Tibial nerve (tissue), 4 donors: ENCODE results near the gene PLEKHM2. TPM values are rescaled to one million over a fixed set of nuclear protein-coding genes. Genes with fewer than 3 reads are reported as not detected.
A peak's percentile ranks its signal among the peaks of the same experiment; 100 is the strongest.

Experiments used
- DNase-seq, 2 donors: peaks; one replicate each; pipeline ENCODE4 v3.0.0-alpha.2; 2019; ENCODE audit warnings: low spot score in 2 of 2
- H3K27ac ChIP-seq, 4 donors: fragments of 200-600 bp; sonication (generic) in 3 of 4; one replicate each; pipeline ENCODE4 v1.5.1; 2017 to 2019; ENCODE audit warnings: mild to moderate bottlenecking in 1 of 4
- H3K27me3 ChIP-seq, 2 donors: fragments of 200-600 bp; sonication (generic) in 1 of 2; one replicate each; pipeline versions ENCODE4 v1.5.1 to v1.6.0; 2017 to 2019
- H3K36me3 ChIP-seq, 3 donors: fragments of 200-600 bp; sonication (generic); one replicate each; pipeline ENCODE4 v1.5.1; 2018 to 2019
- H3K4me1 ChIP-seq, 4 donors: fragments of 200-600 bp; sonication (generic) in 3 of 4; one replicate each; pipeline ENCODE4 v1.5.1; 2017 to 2019
- H3K4me3 ChIP-seq, 4 donors: fragments of 200-600 bp; sonication (generic) in 3 of 4; one replicate each; pipeline ENCODE4 v1.5.1; 2017 to 2019; ENCODE audit warnings: mild to moderate bottlenecking in 1 of 4, moderate library complexity in 1 of 4
- H3K9me3 ChIP-seq, 4 donors: fragments of 200-600 bp; sonication (generic) in 3 of 4; one replicate each; pipeline ENCODE4 v1.5.1; 2017 to 2019
- CTCF ChIP-seq, 5 experiments: fragments of 200-600 bp in 3 of 5; fragments of 450-650 bp in 2 of 5; sonication (generic) in 3 of 5; IDR thresholded peaks; one replicate each; pipeline ENCODE4 v1.5.1; 2016 to 2019; ENCODE audit warnings: antibody characterized with exemption in 5 of 5, mild to moderate bottlenecking in 3 of 5, moderate library complexity in 2 of 5
- EP300 ChIP-seq, 2 donors: sonication (generic); formaldehyde crosslinking; IDR thresholded peaks; one replicate each; pipeline ENCODE4 v1.6.1; 2017; ENCODE audit warnings: antibody characterized with exemption in 2 of 2, mild to moderate bottlenecking in 1 of 2
- POLR2A ChIP-seq, 2 donors: fragments of 450-650 bp; IDR thresholded peaks; one replicate each; pipeline ENCODE4 v1.6.1; 2017; ENCODE audit warnings: antibody characterized with exemption in 2 of 2, mild to moderate bottlenecking in 2 of 2, moderate library complexity in 2 of 2
- WGBS, 2 donors: methylation state at CpG; one replicate each; pipeline ENCODE4 v1.1.5; 2018; 5-methylcytosine and 5-hydroxymethylcytosine counted together
- total RNA-seq, 4 donors: library from RNA; depleted of rRNA; stranded (reverse); fragments of >200 nt; gene quantifications; one replicate each; pipeline ENCODE4 v1.1.0, GENCODE V29; 2016

The PLEKHM2 gene
- total RNA-seq, 4 donors from 2014 or later: 54.0 to 80.4 (median 57.1) TPM

DNA sequence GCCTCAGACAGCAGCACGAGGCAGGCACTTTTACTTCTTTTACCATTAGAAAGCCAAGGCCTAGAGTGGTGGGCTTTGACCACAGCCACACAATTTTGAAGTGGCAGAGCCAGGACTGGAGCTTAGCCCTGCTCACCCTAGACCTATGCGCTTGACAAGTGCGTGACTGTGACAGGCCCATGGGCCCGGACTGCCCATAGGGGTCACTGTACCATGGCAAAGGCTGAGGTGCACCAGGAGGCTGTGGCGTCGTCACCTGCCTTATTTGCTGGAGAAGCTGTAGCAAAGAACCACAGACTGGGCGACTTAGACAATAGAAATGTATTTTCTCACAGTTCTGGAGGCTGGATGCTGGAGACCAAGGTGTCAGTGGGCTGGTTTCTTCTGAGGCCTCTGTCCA lies 55.6 kb downstream of the PLEKHM2 start:
- TF ChIP-seq EP300 (IDR thresholded peaks at IDR 0.05) (no peak), POLR2A (IDR thresholded peaks at IDR 0.05) (no peak), CTCF (IDR thresholded peaks at IDR 0.05) (no peak)
- H3K9me3 ChIP-seq: no peaks in the 10 kb centered on the region
- WGBS, 2 donors: 85 to 89% methylated on average over 7 of the region's 7 CpGs
- H3K4me3 ChIP-seq: no peak overlapping the region
- H3K4me1 ChIP-seq: peaks cover 0 to 44% (median 14%) of the 10 kb centered on the region in 4 donors
- peaks cover 0 to 36% (median 0%) of the 10 kb centered on the region in 3 donors for H3K36me3 ChIP-seq
- DNase-seq: no peak
- H3K27me3 ChIP-seq: no peaks in the 10 kb centered on the region
- H3K27ac ChIP-seq: peak overlapping the region in 1 of 4 donors; percentile 82

- 54 to 56% methylated on average over 22 to 27 of the region's 27 CpGs for WGBS, 2 donors
- peak overlapping the region in 1 of 4 donors; percentile 62 for H3K27ac ChIP-seq
These were observed 57.1 kb downstream of the PLEKHM2 start for GRCh38 chr1:15740924-15741850.

DNA sequence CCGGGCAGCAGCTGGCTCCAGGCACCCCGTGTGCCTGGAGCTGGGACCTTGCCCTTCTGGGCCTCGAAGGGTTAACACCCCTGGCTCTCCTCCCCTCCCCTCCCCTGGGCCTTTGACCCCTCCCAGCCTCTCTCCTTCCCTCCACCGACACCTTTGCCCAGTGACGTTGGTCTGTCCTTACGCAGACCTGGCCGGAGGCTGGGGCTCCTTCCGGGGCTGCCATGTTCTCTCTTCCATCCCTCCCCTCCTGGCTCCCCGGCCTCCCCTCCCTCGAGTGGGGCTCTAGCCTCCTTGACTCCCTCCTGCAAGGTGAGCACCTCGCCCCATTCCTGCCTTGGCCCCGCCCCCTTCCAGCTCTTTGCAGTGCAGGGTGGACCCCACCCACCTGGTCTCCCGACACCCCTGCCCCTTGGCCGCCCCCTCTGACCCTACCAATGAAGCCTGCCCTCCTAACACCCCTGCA lies 58.2 kb downstream of the PLEKHM2 start, which contains the start of gene TMEM82:
Gene TMEM82, plus strand, starts transcription at position 161 of the 463 bp plus-strand sequence. Its CDS starts 61 bp downstream, at position 222.
- no peak for DNase-seq
- no peak for TF ChIP-seq POLR2A (IDR thresholded peaks at IDR 0.05)
- Histone ChIP-seq H3K4me1 (peaks cover 0 to 18% (median 1%) of the 10 kb centered on the region in 4 donors), H3K27me3 (no peaks in the 10 kb centered on the region), H3K9me3 (no peaks in the 10 kb centered on the region), H3K36me3 (peaks cover 0 to 24% (median 0%) of the 10 kb centered on the region in 3 donors), H3K27ac (peak within 1 kb of the TSS in 1 of 4 donors; percentile 62), H3K4me3 (no peak within 1 kb of the TSS)
- 27 to 40% methylated on average over 14 of the region's 14 CpGs for WGBS, 2 donors

More at GRCh38 chr1:15740924-15741850, 57.1 kb downstream of the PLEKHM2 start:
- H3K4me3 ChIP-seq: no peak overlapping the region
- peak; percentile 49 to 51 for DNase-seq
- TF ChIP-seq POLR2A (IDR thresholded peaks at IDR 0.05) (no peak), EP300 (IDR thresholded peaks at IDR 0.05) (peak in 1 of 2 donors; percentile 34), CTCF (IDR thresholded peaks at IDR 0.05) (peak; percentile 72 to 83 (median 77))
- H3K4me1 ChIP-seq: peaks cover 0 to 29% (median 7%) of the 10 kb centered on the region in 4 donors
- no peaks in the 10 kb centered on the region for H3K9me3 ChIP-seq
- no peaks in the 10 kb centered on the region for H3K27me3 ChIP-seq
- peaks cover 0 to 24% (median 0%) of the 10 kb centered on the region in 3 donors for H3K36me3 ChIP-seq

DNA sequence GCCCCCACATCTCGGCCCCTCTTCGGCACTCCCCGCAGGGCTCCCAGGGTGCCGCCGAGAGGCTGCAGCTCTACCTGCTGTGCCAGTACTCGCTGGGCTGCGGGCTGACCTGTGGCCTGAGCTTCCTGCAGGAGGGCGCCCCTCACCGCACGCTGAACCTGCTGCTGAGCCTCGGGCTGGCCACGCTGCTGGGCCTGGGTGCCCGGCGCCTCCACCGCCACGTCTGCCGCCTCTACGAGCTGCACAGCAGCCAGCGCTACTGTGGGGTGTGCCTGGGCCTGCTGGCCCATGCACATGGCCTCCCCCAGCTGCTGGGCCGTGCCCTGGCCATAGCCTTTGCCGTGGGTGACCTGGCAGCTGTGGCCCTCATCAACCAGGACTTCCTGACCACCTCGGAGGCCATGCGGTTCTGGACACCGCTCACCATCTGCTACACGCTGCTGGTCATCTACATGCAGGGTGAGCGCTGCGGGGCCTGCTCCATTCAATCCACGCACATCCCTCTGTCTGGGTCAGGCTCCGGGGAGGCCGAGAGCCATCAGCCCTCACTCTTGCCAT lies 60.1 kb downstream of the PLEKHM2 start:
- no peak for DNase-seq
- WGBS, 2 donors: 74 to 81% methylated on average over 10 to 25 of the region's 30 CpGs
- TF ChIP-seq CTCF (IDR thresholded peaks at IDR 0.05) (no peak), POLR2A (IDR thresholded peaks at IDR 0.05) (no peak), EP300 (IDR thresholded peaks at IDR 0.05) (no peak)
- H3K27ac ChIP-seq: no peak overlapping the region
- peaks cover 0 to 10% (median 2%) of the 10 kb centered on the region in 4 donors for H3K4me1 ChIP-seq
- no peaks in the 10 kb centered on the region for H3K27me3 ChIP-seq
- H3K9me3 ChIP-seq: no peaks in the 10 kb centered on the region
- H3K36me3 ChIP-seq: peaks cover 0 to 9% (median 0%) of the 10 kb centered on the region in 3 donors
- H3K4me3 ChIP-seq: no peak overlapping the region

GRCh38 chr1:15747378-15747777 lies 63.3 kb downstream of the PLEKHM2 start:
- DNase-seq: no peak
- Histone ChIP-seq H3K27me3 (no peaks in the 10 kb centered on the region), H3K27ac (no peak overlapping the region), H3K9me3 (no peaks in the 10 kb centered on the region), H3K4me3 (no peak overlapping the region), H3K36me3 (no peaks in the 10 kb centered on the region), H3K4me1 (peaks cover 0 to 10% (median 8%) of the 10 kb centered on the region in 4 donors)
- TF ChIP-seq CTCF (IDR thresholded peaks at IDR 0.05): no peak
- TF ChIP-seq EP300 (IDR thresholded peaks at IDR 0.05): no peak
- TF ChIP-seq POLR2A (IDR thresholded peaks at IDR 0.05): no peak
- WGBS, 2 donors: 52 to 57% methylated on average over 8 of the region's 8 CpGs
